HG03095 (cell line): Measurements from ENCODE around the gene CHST6.
"Not testable (repeated sequence)": the region's sequence is repeated elsewhere in the genome, so short reads cannot be mapped to it uniquely, and the experiment has no call there.

Experiments used
- ATAC-seq: cut with Tn5 transposase; IDR thresholded peaks from one replicate; pipeline ENCODE4 v1.9.1; 2021; ENCODE audit warnings: moderate library complexity; ENCODE audit not compliant: unreplicated experiment

CHST6 gene

DNA sequence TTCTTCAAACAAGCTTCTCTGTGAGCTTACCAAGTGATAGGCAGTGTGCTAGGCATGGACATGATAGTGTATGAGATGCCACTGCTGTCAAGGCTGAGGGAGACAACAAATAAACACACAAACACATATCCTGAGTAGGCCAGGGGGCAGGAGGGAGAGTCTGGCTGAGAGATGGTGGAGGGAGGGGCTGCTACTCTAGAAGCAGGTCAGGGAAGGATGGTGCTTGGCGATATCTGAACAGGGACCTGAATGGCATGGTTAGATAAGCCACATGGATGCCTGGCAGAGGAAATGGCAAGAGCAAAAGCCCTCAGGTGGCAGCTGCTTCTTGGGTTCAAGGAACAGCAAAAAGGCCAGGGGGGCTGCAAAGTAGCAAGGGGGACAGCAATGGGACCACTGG, 8.6 kb upstream of the CHST6 start:
- ATAC-seq: no peak

DNA sequence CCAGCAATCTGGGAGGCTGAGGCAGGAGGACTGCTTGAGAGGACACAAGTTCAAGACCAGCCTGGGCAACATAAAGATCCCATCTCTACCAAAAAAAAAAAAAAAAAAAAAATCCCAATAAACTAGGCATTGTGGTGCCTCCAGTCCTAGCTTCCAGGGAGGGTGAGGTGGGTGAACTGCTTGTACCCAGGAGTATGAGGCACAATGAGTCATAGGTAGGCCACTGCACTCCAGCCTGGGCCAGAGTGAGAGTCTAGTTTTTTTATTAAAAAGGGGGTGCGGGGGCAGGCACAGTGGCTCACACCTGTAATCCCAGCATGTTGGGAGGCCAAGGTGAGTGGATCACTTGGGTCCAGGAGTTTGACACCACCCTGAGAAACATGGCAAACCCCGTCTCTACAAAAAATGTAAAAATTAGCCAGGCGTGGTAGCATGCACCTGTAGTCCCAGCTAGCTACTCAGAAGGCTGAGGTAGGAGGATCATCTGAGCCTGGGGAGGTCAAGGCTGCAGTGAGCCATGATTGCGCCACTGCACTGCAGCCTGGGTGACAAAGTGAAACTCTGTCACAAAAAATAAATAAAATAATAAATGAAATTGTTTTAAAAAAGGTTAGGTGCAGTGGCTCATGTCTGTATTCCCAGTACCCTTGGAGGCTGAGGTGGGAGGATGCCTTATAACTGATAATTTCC, 7.8 kb upstream of the CHST6 start:
- no peak for ATAC-seq

DNA sequence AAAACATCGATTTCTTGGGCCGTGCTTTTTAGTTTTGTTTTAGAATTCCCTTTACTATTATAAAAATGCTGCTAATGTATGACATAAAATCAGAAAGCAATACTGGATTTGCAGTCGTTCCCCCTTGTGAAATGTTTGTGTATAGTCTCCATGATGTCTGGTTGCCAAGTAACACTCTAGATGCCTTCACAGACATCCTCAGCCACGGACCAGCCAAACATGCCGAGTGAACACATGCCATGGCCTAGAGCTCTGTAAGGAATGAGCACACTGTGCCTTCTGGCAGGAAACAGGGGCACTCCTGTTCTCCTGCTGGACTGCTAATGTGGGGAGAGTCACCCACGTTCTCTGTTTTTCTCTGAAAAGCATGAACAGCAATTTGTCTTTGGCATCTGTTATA, 6.6 kb upstream of the CHST6 start:
- not testable (repeated sequence) for ATAC-seq

DNA sequence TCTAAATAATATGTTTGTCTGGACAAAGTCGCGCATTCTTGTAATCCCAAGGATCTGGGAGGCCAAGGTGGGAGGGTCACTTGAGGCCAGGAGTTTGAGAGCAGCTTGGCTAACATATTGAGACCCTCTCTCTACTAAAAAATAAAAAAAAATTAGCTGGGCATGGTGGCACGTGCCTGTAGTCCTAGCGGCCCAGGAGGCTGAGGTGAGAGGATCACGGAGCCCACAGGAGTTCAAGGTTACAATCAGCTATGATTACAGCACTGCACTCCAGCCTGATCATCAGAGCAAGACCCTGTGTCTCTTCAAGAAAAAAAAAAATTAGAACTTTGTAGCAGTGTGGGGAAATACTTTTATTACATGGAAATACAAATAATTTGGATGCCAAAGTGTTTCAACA, 6.1 kb upstream of the CHST6 start:
- ATAC-seq: no peak

DNA sequence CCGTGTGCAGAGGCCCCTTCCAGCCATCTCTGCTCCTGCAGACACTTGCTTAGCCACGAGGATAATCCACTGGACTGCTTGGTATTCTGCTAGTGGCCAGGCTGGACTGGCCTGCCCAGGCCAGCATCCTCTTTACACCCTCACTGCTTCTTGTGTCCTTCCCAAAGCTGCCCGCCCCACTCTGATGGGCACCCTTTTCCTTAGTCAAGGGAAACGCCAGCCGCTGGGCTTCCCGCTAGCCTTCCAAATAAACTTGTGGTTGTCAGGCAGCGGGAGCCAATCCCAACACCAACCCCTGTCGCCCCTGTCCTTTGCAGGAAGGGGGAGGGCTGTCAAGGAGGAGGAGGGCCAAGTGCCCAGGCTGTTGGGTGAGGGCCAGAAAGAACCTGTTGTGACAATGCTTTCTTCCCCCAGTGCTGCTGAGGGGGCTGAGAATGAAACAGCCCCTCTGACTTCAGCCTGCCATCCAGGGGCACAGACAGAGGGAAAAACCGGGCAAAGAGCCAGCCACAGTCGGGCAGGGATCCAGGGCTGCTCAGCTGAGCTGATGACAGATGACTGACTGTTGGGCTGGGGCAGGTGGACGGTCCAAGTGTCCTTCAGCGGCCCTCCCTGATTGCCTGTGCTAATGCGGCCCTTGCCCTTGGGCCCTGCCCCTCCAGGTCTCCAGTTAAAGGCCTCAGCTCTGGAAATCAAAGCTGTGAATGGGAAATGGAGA, 3.5 kb upstream of the CHST6 start:
- ATAC-seq: not testable (repeated sequence)

DNA sequence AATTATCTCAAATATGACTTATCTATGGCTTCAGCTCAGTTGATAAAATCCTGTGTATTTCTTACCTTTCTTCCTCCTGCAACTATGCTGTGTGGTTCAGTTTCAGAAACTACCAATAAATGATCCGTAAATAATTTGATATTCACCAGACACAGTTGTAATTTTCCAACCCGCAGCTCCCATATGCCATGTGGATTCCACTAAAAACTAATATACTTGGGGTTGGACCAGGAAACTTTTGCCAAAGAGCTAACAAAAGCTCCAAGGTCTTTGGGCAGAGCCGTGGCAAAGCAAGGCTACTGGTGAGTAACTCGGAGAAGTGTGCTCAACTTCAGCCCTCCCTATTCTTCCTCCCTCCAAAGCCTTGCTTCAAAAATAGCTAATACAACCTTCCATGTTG, 2.3 kb upstream of the CHST6 start:
- no peak for ATAC-seq

DNA sequence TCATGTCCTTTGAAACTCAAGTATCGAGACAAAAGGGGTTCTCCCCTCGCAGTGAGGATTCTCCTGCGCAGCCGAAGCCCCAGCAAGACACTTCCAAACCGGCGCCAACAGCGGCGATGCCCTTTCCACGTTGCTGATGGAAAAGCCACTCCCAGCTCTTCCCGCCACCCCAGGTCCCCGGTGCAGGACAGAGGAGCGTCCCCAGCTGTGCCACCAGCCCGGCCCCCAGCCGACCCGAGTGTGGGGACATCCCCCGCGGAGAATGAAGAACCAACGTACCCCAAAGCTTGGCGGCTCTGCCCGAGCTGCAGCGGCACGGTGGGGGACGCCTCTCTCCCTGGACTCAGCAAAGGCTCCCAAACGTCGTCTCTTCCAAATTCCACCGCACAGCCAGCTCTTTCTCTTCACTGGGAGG, 573 bp downstream of the CHST6 start:
- no peak for ATAC-seq

DNA sequence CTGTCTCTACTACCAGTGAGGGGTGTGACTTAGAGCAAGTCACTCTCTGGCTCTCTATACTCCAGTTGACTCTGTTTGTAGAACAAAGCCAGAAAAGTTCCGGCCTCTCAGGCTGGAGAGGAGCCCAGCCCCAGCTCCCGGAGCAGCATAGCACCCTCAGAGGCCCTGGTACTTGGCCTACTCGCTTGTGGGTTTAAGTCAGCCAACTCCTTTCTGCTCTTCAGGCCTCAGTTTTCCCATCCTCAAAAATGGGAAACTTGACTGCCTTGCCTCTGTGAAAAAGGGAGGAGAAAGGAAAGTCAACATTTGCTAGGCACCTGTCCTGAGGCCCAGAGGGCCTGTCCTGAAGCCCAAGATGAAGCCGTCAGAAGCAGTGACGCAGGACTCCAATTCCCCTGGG, 1.1 kb downstream of the CHST6 start:
- ATAC-seq: no peak

DNA sequence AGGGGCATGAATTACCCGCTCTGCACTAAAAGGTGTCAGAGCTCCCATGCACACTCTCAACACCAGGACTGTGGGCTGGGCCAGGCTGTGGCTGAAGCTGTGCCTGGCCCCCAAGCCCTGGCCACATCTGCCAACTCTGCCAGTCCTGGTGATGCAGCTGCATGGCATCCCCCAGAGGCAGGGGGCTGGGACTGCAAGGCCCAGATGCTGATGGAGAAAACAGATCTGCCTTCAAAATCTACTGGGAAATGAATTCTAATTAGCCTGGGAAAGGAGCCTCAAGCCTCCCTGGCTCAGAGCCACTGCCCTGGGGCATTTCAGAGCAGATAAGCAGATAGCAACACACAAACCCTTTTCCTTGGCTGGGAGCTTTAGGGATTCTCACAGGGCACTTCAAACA, 3.4 kb downstream of the CHST6 start:
- ATAC-seq: no peak

DNA sequence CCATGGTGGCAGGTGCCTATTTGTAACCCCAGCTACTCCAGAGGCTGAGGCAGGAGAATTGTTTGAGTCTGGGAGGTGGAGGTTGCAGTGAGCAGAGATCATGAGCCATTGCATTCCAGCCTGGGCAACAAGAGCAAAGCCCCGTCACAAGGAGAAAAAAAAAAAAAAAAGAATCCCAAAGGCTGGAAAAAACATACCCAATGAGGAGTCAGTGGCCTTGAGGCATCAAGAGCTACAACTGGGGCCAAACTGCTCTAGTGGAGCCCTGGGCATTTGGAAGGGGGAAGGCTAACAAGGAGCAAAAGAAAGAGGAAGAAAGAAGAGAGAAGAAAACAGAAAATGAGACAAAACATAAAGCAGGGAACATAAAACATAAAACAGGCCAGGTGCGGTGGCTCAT, 6.9 kb downstream of the CHST6 start:
- no peak for ATAC-seq

DNA sequence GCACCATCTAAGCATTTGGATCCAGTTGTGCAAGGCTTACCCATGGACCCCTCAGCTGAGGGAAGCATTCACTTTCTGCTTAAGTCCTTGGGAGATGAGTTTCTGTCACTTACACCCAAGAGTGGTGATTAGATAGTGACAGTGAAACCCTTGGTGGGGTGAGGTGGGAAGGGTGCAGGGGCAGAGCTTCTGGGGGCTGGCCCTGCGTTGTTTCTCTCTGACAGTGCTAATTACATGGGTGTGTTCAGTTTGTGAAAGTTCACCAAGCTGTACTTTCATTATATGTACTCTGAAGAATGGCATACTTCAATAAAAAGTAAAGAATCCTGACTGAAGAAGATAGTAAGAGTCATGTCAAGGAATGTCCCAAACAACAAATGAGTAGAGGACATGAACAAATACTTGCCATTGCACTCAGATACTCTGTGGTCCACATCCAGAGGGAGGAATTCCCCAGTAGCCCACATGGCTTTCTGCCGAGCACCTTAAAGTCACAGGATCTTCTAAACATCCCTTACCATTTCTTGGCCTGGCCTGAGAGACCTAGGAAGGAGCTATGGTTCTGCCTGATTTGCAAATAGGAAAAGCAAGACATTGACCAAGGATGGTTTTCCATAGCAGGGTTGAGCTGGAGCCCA, 8.4 kb downstream of the CHST6 start:
- peak; percentile 46 for ATAC-seq

DNA sequence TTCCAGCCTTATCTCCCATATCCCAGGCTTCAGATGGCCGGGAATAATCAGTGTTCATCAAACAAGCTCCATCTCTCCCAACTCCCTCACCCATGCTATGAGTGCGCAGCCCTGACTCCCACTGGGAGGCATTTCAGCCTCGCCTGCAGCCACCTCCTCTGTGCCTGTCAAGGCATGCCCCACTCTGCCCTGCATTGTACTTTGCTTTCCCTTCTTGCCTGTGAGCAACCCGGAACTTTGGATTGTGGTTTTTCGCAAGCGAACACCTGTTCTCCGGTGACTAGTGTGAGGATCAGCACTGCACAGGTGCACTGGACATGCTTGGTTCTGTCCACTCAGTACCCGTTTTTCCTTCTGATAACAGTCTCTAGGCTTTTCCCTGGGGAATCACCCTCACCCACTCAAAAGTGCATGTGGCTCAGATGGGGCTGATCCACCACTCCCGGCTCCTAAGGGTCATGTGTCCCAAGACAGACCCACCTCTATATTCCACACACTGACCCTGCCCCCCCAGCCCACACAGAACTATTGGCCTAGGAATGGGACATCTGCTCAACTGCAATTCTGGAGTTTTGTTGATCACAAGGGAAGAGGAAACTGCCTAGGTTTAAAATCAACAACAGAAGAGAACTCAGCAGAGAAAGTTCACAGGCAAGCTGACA, 9.1 kb downstream of the CHST6 start:
- no peak for ATAC-seq

DNA sequence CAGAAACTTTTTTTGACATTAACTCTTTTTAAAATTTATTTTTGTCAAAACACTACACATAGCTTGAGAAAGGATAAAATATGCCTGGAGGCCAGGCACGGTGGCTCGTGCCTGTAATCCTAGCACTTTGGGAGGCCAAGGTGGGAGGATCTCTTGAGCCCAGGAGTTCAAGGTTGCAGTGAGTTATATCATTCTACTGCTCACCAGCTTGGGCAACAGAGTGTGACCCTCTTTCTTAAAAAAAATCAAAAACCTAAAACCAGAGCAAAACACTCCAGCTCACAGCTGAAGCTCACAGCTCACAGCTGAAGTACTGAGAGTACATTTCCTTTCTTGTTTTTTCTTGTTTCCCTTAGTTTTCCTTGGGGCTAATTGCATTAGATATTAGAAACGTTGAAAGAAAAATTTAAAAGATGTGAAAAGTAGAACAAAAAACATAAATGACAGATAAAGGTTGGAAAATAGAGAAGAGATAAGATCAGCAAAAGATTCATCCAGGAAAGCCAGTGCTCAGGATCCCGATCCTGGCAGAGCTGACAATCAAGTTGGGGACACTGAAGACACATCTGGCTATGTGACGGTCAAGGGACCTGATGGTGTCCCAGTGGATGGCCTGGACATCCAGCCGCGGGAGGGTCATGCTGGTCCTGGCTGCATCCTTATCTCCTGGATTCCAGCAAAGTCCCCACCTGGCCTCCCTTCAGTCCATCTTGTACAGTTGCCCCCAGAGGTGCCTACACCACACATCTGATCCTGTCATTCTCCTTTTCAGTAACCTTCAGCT, 9.8 kb downstream of the CHST6 start:
- ATAC-seq: peak; percentile 56

DNA sequence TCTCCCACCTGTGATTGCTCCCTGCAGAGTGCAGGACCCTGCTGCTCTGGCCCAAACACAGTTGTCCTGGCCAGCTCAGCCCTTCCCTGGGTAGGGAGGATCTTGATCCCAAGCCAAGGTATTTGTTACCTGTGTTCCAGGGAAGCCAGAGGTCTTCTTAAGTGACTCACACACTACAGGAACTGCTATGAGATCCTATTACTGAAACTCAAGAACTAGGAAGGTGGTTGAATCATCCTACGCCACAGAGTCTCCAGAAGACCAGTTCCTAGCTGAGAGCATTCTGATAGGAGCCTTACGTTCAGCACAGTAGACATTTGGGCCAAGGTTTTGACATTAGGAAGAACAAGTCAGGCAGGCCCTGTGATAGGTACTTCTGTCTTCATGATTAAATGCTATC, 12.0 kb downstream of the CHST6 start:
- ATAC-seq: no peak

DNA sequence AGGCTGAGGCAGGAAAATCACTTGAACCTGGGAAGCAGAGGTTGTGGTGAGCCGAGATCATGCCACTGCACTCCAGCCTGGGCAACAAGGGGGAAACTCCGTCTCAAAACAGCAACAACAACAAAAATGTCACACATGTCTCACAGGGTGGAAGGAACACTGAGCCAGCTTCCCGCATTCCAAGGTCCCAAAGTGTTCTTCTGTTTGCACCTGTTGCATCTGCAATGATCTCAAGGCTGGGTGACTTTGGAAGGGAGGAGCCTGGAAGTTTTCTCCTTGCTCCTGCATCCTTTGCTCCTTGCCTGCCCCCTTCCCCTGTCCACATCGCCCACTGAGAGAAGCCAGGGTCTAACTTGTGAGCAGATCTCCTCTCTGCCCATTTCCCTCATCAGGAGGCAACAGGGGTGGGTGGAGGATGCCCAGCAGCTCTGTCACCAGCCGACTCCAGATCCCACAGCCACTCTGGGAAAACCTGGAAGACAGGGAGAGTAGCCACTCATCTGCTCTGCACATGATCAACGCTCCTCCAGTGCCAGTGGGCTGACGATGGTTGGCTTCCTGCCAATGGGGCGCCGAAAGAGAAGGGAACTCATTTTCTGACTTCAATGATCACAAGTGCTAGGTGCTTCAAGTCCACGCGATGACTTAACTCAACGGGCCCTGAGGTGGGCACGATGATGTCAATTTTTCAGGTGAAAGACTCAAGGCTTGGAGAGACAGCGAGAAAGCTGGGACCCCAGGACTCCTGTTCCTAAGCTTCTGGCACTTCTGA, 12.6 kb downstream of the CHST6 start:
- no peak for ATAC-seq

DNA sequence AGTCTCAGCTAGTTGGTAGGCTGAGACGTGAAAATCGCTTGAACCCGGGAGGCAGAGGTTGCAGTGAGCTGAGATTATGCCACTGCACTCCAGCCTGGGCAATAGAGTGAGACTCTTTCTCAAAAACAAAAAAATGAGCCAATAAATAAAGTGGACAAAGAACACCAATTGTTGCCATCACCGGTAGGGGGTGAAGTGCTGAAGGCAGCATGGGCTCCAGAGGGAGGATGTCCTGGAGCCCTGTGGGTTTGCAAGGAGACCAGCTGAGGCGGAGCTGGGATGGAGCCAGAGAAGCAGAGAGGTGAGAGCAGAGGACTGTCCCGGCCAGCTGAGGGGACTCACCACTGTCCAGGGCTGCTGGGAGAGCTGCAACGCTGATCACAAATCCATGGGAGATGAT, 13.8 kb downstream of the CHST6 start:
- ATAC-seq: no peak

DNA sequence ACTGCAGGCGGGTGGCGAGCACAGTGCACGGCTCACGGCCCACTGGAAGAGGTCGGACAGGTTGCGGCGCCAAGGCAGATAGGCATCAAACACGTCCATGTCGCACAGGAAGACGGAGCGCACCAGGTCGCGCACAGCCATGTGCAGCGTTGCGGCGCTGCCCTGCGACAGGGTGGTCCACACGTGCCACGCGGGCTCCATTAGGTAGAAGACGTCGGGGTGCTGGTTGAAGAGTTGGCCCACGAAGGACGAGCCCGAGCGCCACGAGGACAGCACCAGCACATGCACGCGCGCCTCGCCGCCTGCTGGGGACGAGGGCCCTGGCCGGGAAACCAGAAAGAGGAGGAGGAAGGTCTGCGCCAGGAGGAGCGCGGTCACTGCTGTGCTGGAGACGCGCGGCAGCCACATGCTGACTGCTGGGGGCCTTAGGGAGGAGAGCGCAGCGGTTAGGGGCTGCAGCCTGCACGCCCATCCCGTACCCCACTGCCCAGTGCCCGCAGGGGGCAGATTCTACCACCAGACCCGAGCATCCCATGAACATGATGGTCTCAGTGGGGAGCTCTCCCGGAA, 15.7 kb downstream of the CHST6 start:
- no peak for ATAC-seq

DNA sequence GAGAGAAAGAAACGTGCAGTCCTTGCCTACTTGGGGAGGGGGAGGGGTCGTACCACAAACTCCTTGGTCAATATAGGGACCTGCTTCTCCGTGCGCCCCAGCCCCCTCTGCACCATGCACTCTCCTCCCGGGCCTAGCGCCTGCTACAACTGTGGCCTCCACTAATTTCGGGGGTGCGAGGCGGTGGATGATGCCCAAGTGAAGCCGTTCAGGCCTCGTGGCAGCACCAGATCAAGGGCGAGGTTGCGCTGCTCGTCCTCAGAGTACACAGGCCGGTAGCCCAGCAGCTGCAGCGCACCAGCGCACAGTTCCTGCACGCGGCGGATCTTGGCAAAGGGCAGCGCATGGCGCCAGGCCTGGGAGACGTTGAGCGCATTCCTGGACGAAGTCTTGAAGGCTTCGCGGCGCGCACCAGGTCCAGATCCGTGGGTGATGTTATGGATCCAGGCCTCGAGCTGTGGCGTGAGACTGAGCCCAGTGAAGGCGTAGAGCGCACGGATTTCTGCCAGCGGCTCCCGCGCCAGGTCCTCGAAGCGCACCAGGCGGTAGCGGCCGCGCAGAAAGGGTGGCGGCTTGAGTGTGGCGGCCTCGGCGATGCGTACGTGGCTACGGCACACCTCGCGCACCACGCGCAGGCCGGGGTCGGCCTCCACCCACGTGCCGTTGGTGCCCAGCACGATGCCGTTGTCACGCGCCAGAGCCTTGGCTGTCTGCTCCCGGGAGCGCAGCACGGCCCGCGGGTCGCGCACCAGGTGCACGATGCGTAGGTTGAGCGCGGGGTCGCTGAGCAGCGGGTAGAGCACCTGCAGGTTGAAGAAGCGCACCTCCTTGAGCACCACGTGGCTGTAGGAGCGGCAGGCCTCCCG, 16.5 kb downstream of the CHST6 start:
- ATAC-seq: no peak
